Measurements from ENCODE around the gene SLC9A1.

DNA sequence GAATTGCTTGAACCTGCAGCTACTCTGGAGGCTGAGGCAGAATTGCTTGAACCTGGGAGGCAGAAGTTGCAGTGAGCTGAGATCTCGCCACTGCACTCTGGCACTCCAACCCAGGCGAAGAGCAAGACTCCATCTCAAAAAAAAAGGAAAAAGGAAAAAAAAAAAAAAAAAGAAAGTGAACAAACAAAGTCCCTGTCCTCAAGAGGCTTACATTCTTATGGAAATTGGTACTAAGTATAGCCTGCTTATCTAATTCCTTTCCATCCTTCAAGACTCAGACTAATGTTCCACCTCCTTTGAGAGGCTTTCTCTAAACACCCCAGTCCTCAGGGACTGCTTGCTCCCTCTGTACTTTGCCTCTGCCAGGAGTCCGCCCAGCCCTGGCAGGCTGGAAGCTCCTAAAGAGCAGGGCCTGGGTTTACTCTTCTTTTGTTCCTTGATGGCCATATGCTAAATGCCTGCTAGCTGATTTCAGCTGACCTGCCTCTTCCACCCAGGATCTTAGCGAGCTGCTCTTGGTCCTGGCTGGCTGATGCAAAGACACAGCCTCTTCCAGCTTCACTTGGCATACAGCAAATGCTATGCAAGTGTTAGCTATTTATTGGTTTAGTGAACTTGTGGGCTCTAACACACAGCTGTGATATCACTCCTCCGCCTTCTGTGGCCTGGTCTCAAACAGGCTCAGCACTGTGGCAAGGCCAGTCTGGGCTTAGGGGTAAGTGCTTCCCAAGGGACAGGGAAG lies 9.8 kb downstream of the SLC9A1 start:
- no peak for TF ChIP-seq CTCF (IDR thresholded peaks at IDR 0.05)
- TF ChIP-seq EZH2 (IDR thresholded peaks at IDR 0.05; ENCODE audit: borderline replicate concordance, insufficient read depth, low read depth, low read length, poor library complexity, severe bottlenecking) = no peak
